ENCODE measurements around the gene CD70.

DNA sequence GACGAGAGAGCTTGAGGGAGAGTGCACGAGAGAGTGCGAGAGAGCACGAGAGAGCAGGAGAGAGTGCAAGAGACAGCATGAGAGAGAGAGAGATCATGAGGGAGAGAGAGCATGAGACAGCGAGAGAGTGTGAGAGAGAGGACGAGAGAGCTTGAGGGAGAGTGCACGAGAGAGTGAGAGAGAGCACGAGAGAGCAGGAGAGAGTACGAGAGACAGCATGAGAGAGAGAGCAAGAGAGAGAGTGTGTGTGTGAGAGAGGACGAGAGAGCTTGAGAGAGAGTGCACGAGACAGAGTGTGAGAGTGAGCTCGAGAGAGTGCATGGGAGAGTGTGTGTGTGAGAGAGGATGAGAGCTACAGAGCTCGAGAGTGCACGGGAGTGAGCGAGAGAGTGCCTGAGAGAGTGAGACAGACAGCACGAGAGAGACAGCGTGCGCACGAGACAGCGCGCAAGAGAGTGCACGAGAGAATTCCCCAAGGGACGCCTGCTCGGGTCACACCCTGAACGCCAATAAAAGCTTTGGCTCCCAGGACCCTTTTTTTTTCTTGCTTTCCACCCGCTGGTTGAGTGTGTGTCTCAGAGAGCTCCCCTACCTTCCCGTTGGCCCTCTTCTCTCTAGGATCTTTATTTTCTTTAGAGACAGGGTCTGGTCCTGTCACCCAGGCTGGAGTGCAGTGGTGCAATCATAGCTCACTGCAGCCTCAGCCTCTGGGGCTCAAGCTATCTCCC is 3.7 kb downstream of the CD70 start:
- TF ChIP-seq TAF1 (IDR thresholded peaks at IDR 0.05; ENCODE audit: borderline replicate concordance, low read depth, low read length), result no peak
- TF ChIP-seq POLR2A (IDR thresholded peaks at IDR 0.05; ENCODE audit: low read depth, low read length), result 0 out of 2 replicates have a peak, but pooled peaks have one; percentile 65
- TF ChIP-seq POLR2AphosphoS5 (IDR thresholded peaks at IDR 0.05; ENCODE audit: low read depth, low read length), result peak; percentile 84
